Muscle of leg (tissue), 11 donors: ENCODE results near the gene SQSTM1. TPM values are rescaled to one million over a fixed set of nuclear protein-coding genes. Genes with fewer than 3 reads are reported as not detected.

ENCODE experiments used
- DNase-seq: peaks from one replicate; pipeline ENCODE4 v3.0.0; 2013
- H3K27ac ChIP-seq: one replicate; pipeline ENCODE4 v1.5.1; 2013; ENCODE audit warnings: mild to moderate bottlenecking, low read length, control low read depth
- H3K27me3 ChIP-seq: one replicate; pipeline ENCODE4 v1.6.1; 2013; ENCODE audit warnings: low read length; ENCODE audit not compliant: control insufficient read depth, insufficient read depth
- H3K36me3 ChIP-seq: one replicate; pipeline ENCODE4 v1.6.1; 2013; ENCODE audit warnings: low read length; ENCODE audit not compliant: control insufficient read depth, insufficient read depth
- H3K4me1 ChIP-seq: one replicate; pipeline ENCODE4 v1.6.1; 2013; ENCODE audit warnings: low read length; ENCODE audit not compliant: control insufficient read depth, insufficient read depth
- H3K4me3 ChIP-seq: one replicate; pipeline ENCODE4 v1.5.1; 2013; ENCODE audit warnings: low read length, control low read depth
- H3K9me3 ChIP-seq: replicated peaks from 2 replicates; pipeline ENCODE4 v1.6.1; 2013; ENCODE audit warnings: low read depth, low read length; ENCODE audit not compliant: control insufficient read depth
- WGBS: methylation state at CpG from one replicate; pipeline ENCODE4 v1.1.5; 2013; ENCODE audit warnings: missing lambda C conversion rate; ENCODE audit not compliant: insufficient coverage; 5-methylcytosine and 5-hydroxymethylcytosine counted together
- polyA plus RNA-seq, 8 donors: library from polyadenylated mRNA; unstranded; fragments of 120-200 nt; gene quantifications; one replicate each; pipeline versions ENCODE4 v1.2.1 to v1.2.3, GENCODE V29; 2013; ENCODE audit warnings: inconsistent platforms in 1 of 8, low replicate concordance in 1 of 8; ENCODE audit not compliant: insufficient read length in 8 of 8, insufficient read depth in 1 of 8
- total RNA-seq: library from RNA; stranded (reverse); fragments of 120-200 nt; gene quantifications from one replicate; pipeline ENCODE4 v1.2.4, GENCODE V29; 2013

The SQSTM1 gene
- total and polyA plus RNA-seq, 9 donors: 61.2 to 75.9 (median 71.1) TPM

DNA sequence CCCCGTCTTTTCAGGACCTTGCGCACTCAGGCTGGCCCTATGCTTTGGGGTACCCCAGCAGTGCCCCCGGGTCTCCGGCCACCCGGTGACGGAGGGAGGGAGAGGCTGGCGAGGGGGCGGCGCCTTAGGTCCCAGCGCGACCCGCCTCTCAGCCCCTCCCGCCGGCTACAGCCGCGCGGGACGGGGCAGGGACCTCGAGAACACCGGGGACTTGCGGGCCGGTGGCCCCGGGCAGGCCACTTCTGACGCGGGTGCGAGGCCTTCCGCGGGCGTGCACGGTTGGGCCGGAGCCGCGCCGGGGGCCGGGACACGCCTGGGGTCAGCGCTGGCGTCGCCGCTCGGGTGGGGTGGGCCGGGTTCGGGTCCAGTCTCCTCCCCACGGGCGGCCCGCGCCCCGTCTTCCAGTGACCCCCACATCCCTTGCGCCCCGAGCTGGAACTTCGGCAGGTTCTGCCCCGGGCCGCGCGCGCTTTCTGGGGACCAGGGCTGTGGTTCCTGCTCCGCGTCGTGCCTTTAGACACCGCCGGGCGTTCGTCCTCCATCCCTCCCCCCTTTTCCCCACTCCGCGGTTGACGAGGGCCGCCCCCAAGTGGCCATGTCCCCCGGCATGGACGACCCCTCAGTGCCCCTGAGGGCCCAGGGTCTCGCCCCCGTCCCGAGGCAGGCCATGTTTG is 3.8 kb upstream of the SQSTM1 start:
- Histone ChIP-seq H3K4me1 (peaks cover 35% of the 10 kb centered on the region), H3K27ac (no peak overlapping the region), H3K4me3 (peak overlapping the region; percentile 38), H3K27me3 (peaks cover 5% of the 10 kb centered on the region), H3K9me3 (no peaks in the 10 kb centered on the region), H3K36me3 (peaks cover 20% of the 10 kb centered on the region)
- WGBS: under 1% methylated on average over 71 of the region's 72 CpGs
- DNase-seq: no peak

GRCh38 chr5:179817470-179817840 is 3.2 kb upstream of the SQSTM1 start:
- Histone ChIP-seq H3K4me1 (peaks cover 39% of the 10 kb centered on the region), H3K36me3 (peaks cover 18% of the 10 kb centered on the region), H3K27ac (no peak overlapping the region), H3K4me3 (peak overlapping the region; percentile 38), H3K9me3 (no peaks in the 10 kb centered on the region), H3K27me3 (peaks cover 5% of the 10 kb centered on the region)
- DNase-seq: no peak
- 76% methylated on average over 4 of the region's 8 CpGs for WGBS

GRCh38 chr5:179817890-179818745 is 2.6 kb upstream of the SQSTM1 start:
- no peaks in the 10 kb centered on the region for H3K9me3 ChIP-seq
- H3K27ac ChIP-seq: peak overlapping the region; percentile 60
- peaks cover 18% of the 10 kb centered on the region for H3K36me3 ChIP-seq
- peaks cover 43% of the 10 kb centered on the region for H3K4me1 ChIP-seq
- H3K27me3 ChIP-seq: peaks cover 5% of the 10 kb centered on the region
- peak overlapping the region; percentile 50 for H3K4me3 ChIP-seq
- WGBS: 53% methylated on average over 3 of the region's 14 CpGs
- no peak for DNase-seq

GRCh38 chr5:179818746-179819295 is 1.9 kb upstream of the SQSTM1 start:
- Histone ChIP-seq H3K9me3 (no peaks in the 10 kb centered on the region), H3K27me3 (peaks cover 5% of the 10 kb centered on the region), H3K4me1 (peaks cover 43% of the 10 kb centered on the region), H3K27ac (peak overlapping the region; percentile 94), H3K4me3 (peak overlapping the region; percentile 50), H3K36me3 (peaks cover 21% of the 10 kb centered on the region)
- DNase-seq: peak; percentile 96
- under 1% methylated on average over 28 of the region's 35 CpGs for WGBS

DNA sequence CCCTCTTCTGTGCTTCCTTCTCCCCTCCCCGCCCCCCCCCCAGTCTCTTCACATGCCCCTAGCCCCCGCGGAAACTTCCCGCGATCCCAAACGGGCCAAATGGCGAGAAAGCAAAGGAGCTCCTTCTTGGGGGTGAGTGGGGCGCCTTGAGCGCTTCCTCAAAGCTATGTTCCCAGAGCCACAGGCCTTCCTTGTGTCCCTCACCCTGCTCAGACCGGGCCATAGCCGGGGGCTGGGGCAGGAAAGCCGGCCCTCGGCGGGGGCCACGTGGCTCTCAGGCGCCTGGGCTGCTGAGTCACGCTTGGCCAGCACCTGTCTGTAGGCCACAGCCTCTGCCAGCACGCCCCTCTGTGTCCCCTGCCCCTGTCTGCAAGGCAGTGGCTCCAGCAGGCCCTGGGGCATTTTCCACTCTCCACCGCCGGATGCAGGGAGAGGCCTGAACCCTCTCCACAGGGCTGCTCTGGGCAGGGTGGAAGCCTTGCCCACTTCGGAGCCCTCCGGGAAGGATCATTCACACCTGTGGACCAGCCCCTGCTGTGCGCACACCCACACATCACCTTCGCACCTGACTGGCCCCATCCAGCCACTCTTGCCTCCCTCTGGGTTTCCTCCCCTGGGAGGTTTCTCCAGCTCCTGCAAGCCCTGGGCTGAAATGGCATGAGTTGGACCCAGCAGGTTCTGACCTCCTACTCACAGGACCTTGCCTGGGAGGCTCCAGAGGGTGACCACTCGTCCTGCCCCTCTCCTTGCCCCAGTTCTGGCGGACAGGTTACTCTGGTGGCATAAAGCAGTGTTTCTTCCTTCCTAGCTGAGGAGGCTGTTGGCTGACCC is 1.2 kb upstream of the SQSTM1 start:
- 18% methylated on average over 14 of the region's 26 CpGs for WGBS
- DNase-seq: peak; percentile 75
- Histone ChIP-seq H3K27ac (peak overlapping the region; percentile 94), H3K9me3 (no peaks in the 10 kb centered on the region), H3K27me3 (peaks cover 5% of the 10 kb centered on the region), H3K36me3 (peaks cover 24% of the 10 kb centered on the region), H3K4me3 (peak overlapping the region; percentile 50), H3K4me1 (peaks cover 43% of the 10 kb centered on the region)

GRCh38 chr5:179820127-179820482 is 600 bp upstream of the SQSTM1 start:
- H3K9me3 ChIP-seq: no peaks in the 10 kb centered on the region
- peaks cover 43% of the 10 kb centered on the region for H3K4me1 ChIP-seq
- WGBS: 50% methylated on average over 12 of the region's 12 CpGs
- peak overlapping the region; percentile 94 for H3K27ac ChIP-seq
- peaks cover 29% of the 10 kb centered on the region for H3K36me3 ChIP-seq
- peak overlapping the region; percentile 75 for H3K4me3 ChIP-seq
- DNase-seq: no peak
- peaks cover 5% of the 10 kb centered on the region for H3K27me3 ChIP-seq

GRCh38 chr5:179821298-179822058 is 773 bp downstream of the SQSTM1 start:
- Histone ChIP-seq H3K4me3 (peak overlapping the region; percentile 75), H3K27ac (peak overlapping the region; percentile 93), H3K9me3 (no peaks in the 10 kb centered on the region), H3K4me1 (peaks cover 41% of the 10 kb centered on the region), H3K27me3 (peaks cover under 1% of the 10 kb centered on the region), H3K36me3 (peaks cover 39% of the 10 kb centered on the region)
- under 1% methylated on average over 51 of the region's 54 CpGs for WGBS
- peak; percentile 96 for DNase-seq

DNA sequence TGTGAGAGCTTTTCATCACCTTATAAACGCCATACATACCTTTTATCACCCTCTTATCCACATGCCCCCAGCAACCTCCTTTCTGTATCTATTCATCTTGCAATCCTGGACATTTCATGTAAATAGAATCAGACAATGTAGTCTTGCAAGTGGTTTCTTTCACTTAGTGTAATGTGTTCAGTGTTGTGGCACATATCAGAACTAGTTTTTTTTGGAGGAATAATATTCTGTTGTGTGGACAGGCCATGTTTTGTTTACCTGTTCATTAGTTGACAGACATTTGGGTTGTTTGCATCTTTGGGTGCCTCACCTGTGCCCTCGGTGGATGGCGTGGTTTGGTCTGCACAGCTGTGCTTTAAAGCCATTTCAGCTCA is 1.3 kb downstream of the SQSTM1 start:
- peaks cover 45% of the 10 kb centered on the region for H3K36me3 ChIP-seq
- H3K27ac ChIP-seq: peak overlapping the region; percentile 93
- H3K9me3 ChIP-seq: no peaks in the 10 kb centered on the region
- WGBS: no CpG with 5 or more reads among the region's 3 CpGs
- DNase-seq: no peak
- no peaks in the 10 kb centered on the region for H3K27me3 ChIP-seq
- peaks cover 36% of the 10 kb centered on the region for H3K4me1 ChIP-seq
- H3K4me3 ChIP-seq: peak overlapping the region; percentile 75

DNA sequence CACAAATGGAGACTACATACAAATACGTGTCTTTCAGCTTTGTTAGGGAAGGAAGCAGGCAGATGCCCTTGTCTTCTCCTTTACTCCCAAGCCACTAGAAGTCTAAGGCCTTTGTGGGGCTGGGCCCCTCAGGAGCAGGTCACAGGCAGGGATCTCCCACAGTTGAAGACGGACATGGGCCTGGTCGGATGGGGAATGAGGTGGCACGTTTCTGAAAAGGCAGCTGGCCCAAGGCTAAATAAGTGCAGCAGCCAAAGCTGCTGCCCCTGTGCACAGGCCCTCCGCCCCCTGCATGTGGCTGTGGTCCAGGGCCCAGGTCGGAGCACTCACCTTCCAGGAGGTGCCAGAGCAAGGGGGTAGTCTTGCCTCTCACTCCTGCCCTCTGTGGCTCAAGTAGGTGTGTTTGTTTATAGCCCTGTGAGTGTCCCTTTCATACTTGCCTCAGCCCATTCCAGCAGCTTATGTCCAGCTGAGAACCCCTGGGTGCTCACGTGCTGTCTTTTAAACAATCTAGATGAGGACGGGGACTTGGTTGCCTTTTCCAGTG is 1.8 kb downstream of the SQSTM1 start:
- WGBS: 68% methylated on average over 7 of the region's 8 CpGs
- no peak for DNase-seq

More for the DNA sequence above, 1.8 kb downstream of the SQSTM1 start:
- no peaks in the 10 kb centered on the region for H3K9me3 ChIP-seq
- peaks cover 48% of the 10 kb centered on the region for H3K36me3 ChIP-seq
- H3K27ac ChIP-seq: no peak overlapping the region
- peaks cover 33% of the 10 kb centered on the region for H3K4me1 ChIP-seq
- H3K4me3 ChIP-seq: no peak overlapping the region
- no peaks in the 10 kb centered on the region for H3K27me3 ChIP-seq
